Calu3 (cell line): Measurements from ENCODE around the gene PRKAG2. TPM values are rescaled to one million over a fixed set of nuclear protein-coding genes. Genes with fewer than 3 reads are reported as not detected.

Source experiments
- BruUV-seq: library from RNA; stranded (reverse); fragments of 400-500 nt; replicated peaks from 2 replicates; lab custom pipeline; 2021; lab: Mats Ljungman, UMichigan
- CTCF ChIA-PET: fragments of 300-600 bp; sonication (Branson Sonifier 250); formaldehyde crosslinking; loops from one replicate; lab custom pipeline; 2022; ENCODE audit warnings: antibody characterized with exemption; lab: Charles Lee
- DNase-seq: peaks from one replicate; pipeline ENCODE4 v3.0.0; 2022
- H3K27ac Mint-ChIP-seq: one replicate; pipeline ENCODE4 v1.8.0; 2022; ENCODE audit warnings: mixed read lengths; ENCODE audit not compliant: unreplicated experiment
- H3K27me3 Mint-ChIP-seq: one replicate; pipeline ENCODE4 v1.8.0; 2022; ENCODE audit warnings: mixed read lengths; ENCODE audit not compliant: unreplicated experiment
- H3K36me3 Mint-ChIP-seq: one replicate; pipeline ENCODE4 v1.8.0; 2022; ENCODE audit warnings: mild to moderate bottlenecking, moderate library complexity, mixed read lengths; ENCODE audit not compliant: insufficient read depth, unreplicated experiment
- H3K4me1 Mint-ChIP-seq: one replicate; pipeline ENCODE4 v1.8.0; 2022; ENCODE audit warnings: mild to moderate bottlenecking, low read depth, mixed read lengths; ENCODE audit not compliant: unreplicated experiment
- H3K4me3 Mint-ChIP-seq: one replicate; pipeline ENCODE4 v1.8.0; 2022; ENCODE audit warnings: mild to moderate bottlenecking, low read depth, moderate library complexity, mixed read lengths; ENCODE audit not compliant: unreplicated experiment
- H3K9me3 Mint-ChIP-seq: one replicate; pipeline ENCODE4 v1.8.0; 2022; ENCODE audit warnings: low read depth, mixed read lengths; ENCODE audit not compliant: unreplicated experiment
- intact Hi-C: fragments of 100-400 bp; cut with micrococcal nuclease; formaldehyde crosslinking; loops from one replicate; pipeline ENCODE4 v1.10.0; 2022; ENCODE audit not compliant: unreplicated experiment
- total RNA-seq: library from RNA; stranded (reverse); gene quantifications from 2 replicates; pipeline ENCODE4 v1.2.3, GENCODE V29; 2022
- TF ChIP-seq, protein P1 (sequence below): fragments of 200-600 bp; IDR thresholded peaks from one replicate; pipeline ENCODE4 v1.8.0; 2022; ENCODE audit warnings: antibody characterized with exemption; ENCODE audit not compliant: unreplicated experiment

The PRKAG2 gene
- total RNA-seq, 1 experiment from 2014 or later = 22.4 TPM

DNA sequence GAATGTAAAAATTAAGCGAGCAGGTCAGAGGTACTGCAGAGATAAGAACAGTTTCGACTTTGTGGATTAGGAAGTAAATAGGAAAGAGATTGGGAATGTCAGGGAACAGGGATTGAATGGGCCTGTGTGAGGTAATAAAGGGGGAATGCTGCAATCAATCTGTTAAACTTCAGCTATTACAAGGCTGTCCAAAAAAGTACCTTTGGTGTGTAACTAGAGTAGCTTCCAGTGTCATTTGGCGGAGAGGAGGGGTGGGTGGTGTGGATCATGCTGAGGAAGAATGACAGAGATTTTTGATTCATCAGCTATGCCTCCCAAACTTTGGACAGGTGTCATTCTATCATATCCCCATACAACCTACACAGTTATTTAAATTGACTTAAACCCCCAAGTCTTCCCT, 229.0 kb downstream of the PRKAG2 start:
- intact Hi-C loops = no loop called here
- no peaks in the 10 kb centered on the region for H3K9me3 Mint-ChIP-seq
- H3K27me3 Mint-ChIP-seq = no peaks in the 10 kb centered on the region
- H3K27ac Mint-ChIP-seq = no peak overlapping the region
- BruUV-seq = no TSS peak
- TF ChIP-seq, protein P1, sequence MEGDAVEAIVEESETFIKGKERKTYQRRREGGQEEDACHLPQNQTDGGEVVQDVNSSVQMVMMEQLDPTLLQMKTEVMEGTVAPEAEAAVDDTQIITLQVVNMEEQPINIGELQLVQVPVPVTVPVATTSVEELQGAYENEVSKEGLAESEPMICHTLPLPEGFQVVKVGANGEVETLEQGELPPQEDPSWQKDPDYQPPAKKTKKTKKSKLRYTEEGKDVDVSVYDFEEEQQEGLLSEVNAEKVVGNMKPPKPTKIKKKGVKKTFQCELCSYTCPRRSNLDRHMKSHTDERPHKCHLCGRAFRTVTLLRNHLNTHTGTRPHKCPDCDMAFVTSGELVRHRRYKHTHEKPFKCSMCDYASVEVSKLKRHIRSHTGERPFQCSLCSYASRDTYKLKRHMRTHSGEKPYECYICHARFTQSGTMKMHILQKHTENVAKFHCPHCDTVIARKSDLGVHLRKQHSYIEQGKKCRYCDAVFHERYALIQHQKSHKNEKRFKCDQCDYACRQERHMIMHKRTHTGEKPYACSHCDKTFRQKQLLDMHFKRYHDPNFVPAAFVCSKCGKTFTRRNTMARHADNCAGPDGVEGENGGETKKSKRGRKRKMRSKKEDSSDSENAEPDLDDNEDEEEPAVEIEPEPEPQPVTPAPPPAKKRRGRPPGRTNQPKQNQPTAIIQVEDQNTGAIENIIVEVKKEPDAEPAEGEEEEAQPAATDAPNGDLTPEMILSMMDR = no peak
- CTCF ChIA-PET = no interaction called here
- DNase-seq = no peak
- peaks cover 8% of the 10 kb centered on the region for H3K36me3 Mint-ChIP-seq
- peaks cover 13% of the 10 kb centered on the region for H3K4me1 Mint-ChIP-seq
- H3K4me3 Mint-ChIP-seq = no peak overlapping the region

DNA sequence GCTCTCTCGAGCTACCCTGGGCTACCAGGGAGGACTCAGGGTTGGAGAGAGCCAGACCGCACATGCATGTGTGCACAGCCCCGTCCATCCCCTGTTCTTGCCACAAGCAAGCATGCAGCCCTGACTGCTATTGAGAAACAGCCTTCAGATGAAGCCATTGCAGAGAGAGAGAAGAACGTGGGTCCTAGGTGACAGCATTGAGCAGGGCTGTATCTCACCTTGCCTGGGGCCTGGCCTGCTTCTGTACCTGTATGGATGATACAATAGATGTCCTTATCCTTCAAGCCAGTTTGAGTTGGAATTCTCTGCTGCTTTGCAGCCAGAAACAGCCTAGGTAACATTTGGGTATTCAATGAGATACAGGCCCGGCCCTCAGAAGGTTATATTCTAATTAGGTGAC, 229.9 kb downstream of the PRKAG2 start:
- CTCF ChIA-PET = no interaction called here
- Mint-ChIP-seq H3K4me1 (peaks cover 13% of the 10 kb centered on the region), H3K4me3 (no peak overlapping the region), H3K27me3 (no peaks in the 10 kb centered on the region), H3K27ac (no peak overlapping the region), H3K9me3 (no peaks in the 10 kb centered on the region), H3K36me3 (peaks cover 8% of the 10 kb centered on the region)
- intact Hi-C loops = no loop called here
- TF ChIP-seq, protein P1 = no peak
- BruUV-seq = no TSS peak
- no peak for DNase-seq

DNA sequence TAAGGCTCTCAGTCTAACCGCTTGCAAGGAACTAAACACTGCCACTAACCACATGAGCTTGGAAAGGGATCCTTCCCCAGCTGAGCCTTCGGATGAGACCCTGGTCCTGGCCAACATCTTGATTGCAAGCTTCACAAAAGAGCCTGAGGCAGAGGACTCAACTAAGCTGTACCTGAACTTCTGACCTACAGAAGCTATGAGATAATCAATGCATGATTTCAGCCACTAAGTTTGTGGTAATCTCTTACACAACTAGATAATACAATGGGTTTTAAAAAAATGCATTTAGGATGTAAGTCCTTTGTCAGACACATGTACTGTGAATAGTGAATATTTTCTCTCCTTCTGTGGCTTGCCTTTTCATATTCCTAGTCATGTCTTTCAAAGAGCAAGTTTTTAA, 231.6 kb downstream of the PRKAG2 start:
- H3K36me3 Mint-ChIP-seq = no peaks in the 10 kb centered on the region
- TF ChIP-seq, protein P1 = no peak
- H3K27me3 Mint-ChIP-seq = no peaks in the 10 kb centered on the region
- H3K9me3 Mint-ChIP-seq = no peaks in the 10 kb centered on the region
- intact Hi-C loops = no loop called here
- CTCF ChIA-PET = no interaction called here
- DNase-seq = no peak
- no TSS peak for BruUV-seq
- no peaks in the 10 kb centered on the region for H3K4me1 Mint-ChIP-seq
- H3K27ac Mint-ChIP-seq = no peak overlapping the region
- no peak overlapping the region for H3K4me3 Mint-ChIP-seq

DNA sequence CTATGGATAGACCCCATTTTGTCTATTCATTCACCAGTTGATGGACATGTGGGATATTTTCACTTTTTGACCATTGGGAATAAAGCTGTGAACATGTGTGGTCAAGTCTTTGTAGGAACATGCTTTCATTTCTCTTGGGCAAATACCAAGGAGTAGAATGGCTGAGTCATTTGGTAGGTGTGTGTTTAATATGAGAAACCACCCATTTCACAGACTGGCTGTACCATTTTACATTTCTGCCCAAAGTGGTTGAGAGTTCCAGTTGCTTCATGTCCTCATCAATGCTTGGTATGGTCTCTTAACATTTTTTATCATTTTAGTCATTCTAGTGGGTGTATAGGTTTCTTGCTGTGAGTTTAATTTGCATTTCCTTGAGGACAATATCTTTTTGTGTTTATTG, 232.4 kb downstream of the PRKAG2 start:
- H3K27ac Mint-ChIP-seq = no peak overlapping the region
- no TSS peak for BruUV-seq
- H3K4me1 Mint-ChIP-seq = no peaks in the 10 kb centered on the region
- no peaks in the 10 kb centered on the region for H3K27me3 Mint-ChIP-seq
- CTCF ChIA-PET = interaction anchor here (0.7 kb wide), 1 partner anchor 21 kb away, joined by 3 read pairs; no protein-coding TSS in a partner anchor
- TF ChIP-seq, protein P1 = no peak
- no peaks in the 10 kb centered on the region for H3K36me3 Mint-ChIP-seq
- no peaks in the 10 kb centered on the region for H3K9me3 Mint-ChIP-seq
- no peak overlapping the region for H3K4me3 Mint-ChIP-seq
- intact Hi-C loops = no loop called here
- no peak for DNase-seq
